Measurements from ENCODE around the gene MRPS27. TPM values are rescaled to one million over a fixed set of nuclear protein-coding genes. Genes with fewer than 3 reads are reported as not detected.

MRPS27 gene
- polyA plus RNA-seq, 1 experiment, result 98.3 TPM

DNA sequence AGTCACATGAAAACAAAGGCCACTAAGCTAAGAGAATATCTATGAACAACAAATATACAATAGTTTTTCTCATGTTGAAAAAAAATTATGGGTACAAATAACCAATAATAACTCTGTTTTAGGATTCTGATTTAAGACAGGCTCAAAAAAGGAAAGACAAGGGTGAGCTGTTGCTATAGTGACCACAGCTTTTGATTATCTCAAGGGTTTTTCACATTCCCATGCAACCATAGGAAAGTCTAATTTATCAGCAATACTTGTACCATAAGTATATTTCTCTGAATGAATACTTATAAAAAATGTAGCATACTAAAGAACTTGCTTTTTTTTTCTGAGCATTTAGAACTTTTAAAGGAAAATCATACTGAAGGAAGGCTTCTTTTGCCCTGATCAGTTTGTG, 68.0 kb downstream of the MRPS27 start:
- no peaks in the 10 kb centered on the region for H3K27me3 ChIP-seq (ENCODE audit: control insufficient read depth, insufficient read depth, low read length)
- no peak for DNase-seq (ENCODE audit: low read depth, low spot score)
- POLR2A ChIA-PET, result no interaction called here
- no peaks in the 10 kb centered on the region; the same call in 1 of the 2 replicates for H3K9me3 ChIP-seq (ENCODE audit: control insufficient read depth, insufficient read depth, low read length)
- CTCF ChIA-PET, result interaction anchor here (1.0 to 1.3 kb wide), 2 partner anchors 114 to 469 kb away, joined by 3 read pairs; no protein-coding TSS in a partner anchor
- H3K27ac ChIP-seq (ENCODE audit: low read depth, low read length), result no peak overlapping the region
- no peak for TF ChIP-seq CTCF (IDR thresholded peaks at IDR 0.05; ENCODE audit: low read depth, low read length)
- no peak overlapping the region for H3K4me3 ChIP-seq (ENCODE audit: low read depth, low read length)

- CTCF ChIA-PET, result interaction anchor here (0.8 to 1.3 kb wide), 3 partner anchors 17 to 468 kb away, joined by 3 read pairs; no protein-coding TSS in a partner anchor
- DNase-seq (ENCODE audit: low read depth, low spot score), result no peak
- H3K9me3 ChIP-seq (ENCODE audit: control insufficient read depth, insufficient read depth, low read length), result no peaks in the 10 kb centered on the region; the same call in 1 of the 2 replicates
- H3K4me3 ChIP-seq (ENCODE audit: low read depth, low read length), result no peak overlapping the region
- H3K27ac ChIP-seq (ENCODE audit: low read depth, low read length), result no peak overlapping the region
- no peak for TF ChIP-seq CTCF (IDR thresholded peaks at IDR 0.05; ENCODE audit: low read depth, low read length)
- POLR2A ChIA-PET, result no interaction called here
- no peaks in the 10 kb centered on the region for H3K27me3 ChIP-seq (ENCODE audit: control insufficient read depth, insufficient read depth, low read length)
Measured at GRCh38 chr5:72251386-72251785, 68.7 kb downstream of the MRPS27 start.

DNA sequence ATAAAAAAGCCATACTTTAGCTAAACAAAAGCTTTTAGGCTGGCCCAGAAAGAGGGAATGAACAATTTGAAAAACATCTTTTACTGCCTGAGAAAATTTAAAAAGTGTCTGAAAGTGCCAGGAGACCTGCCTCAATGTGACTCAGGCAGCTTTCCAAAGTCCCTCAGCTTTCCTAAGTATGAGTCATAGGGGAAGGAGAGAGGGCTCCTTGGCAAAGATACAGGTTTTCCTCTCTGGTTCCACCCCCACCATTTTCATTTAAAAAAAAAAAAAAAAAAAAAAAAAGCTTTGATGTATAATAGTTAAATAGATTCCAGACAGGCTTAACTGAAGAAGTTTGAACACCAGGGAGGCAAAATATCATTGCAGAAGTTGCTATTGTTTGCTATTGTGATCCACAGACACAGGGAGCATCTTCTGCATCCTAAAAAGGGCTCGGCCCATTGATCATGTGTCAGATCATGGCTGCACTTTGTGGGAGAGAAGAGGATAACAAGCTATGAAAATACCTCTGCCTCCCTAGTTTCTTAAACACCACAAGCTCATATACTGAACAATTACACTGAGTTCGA, 71.5 kb downstream of the MRPS27 start:
- POLR2A ChIA-PET, result interaction anchor here (0.6 to 0.7 kb wide), 4 partner anchors 10 to 350 kb away, joined by 3 to 6 read pairs (median 4); no protein-coding TSS in a partner anchor
- no peak overlapping the region for H3K4me3 ChIP-seq (ENCODE audit: low read depth, low read length)
- H3K27ac ChIP-seq (ENCODE audit: low read depth, low read length), result no peak overlapping the region
- no peaks in the 10 kb centered on the region; the same call in 1 of the 2 replicates for H3K9me3 ChIP-seq (ENCODE audit: control insufficient read depth, insufficient read depth, low read length)
- CTCF ChIA-PET, result interaction anchor here (1.1 to 1.3 kb wide), 3 partner anchors 21 to 60 kb away, joined by 4 to 8 read pairs (median 7); no protein-coding TSS in a partner anchor
- no peak for DNase-seq (ENCODE audit: low read depth, low spot score)
- TF ChIP-seq CTCF (IDR thresholded peaks at IDR 0.05; ENCODE audit: low read depth, low read length), result no peak
- no peaks in the 10 kb centered on the region for H3K27me3 ChIP-seq (ENCODE audit: control insufficient read depth, insufficient read depth, low read length)

GRCh38 chr5:72246954-72247442, 73.0 kb downstream of the MRPS27 start:
- TF ChIP-seq CTCF (IDR thresholded peaks at IDR 0.05; ENCODE audit: low read depth, low read length), result no peak
- H3K27me3 ChIP-seq (ENCODE audit: control insufficient read depth, insufficient read depth, low read length), result no peaks in the 10 kb centered on the region
- H3K9me3 ChIP-seq (ENCODE audit: control insufficient read depth, insufficient read depth, low read length), result no peaks in the 10 kb centered on the region; the same call in 1 of the 2 replicates
- H3K27ac ChIP-seq (ENCODE audit: low read depth, low read length), result no peak overlapping the region
- DNase-seq (ENCODE audit: low read depth, low spot score), result no peak
- ChIA-PET POLR2A (interaction anchor here (1.0 to 2.0 kb wide), 2 partner anchors 9 to 35 kb away, joined by 3 to 5 read pairs; no protein-coding TSS in a partner anchor), CTCF (interaction anchor here (1.3 kb wide), 1 partner anchor 34 kb away, joined by 4 read pairs; no protein-coding TSS in a partner anchor)
- H3K4me3 ChIP-seq (ENCODE audit: low read depth, low read length), result no peak overlapping the region

DNA sequence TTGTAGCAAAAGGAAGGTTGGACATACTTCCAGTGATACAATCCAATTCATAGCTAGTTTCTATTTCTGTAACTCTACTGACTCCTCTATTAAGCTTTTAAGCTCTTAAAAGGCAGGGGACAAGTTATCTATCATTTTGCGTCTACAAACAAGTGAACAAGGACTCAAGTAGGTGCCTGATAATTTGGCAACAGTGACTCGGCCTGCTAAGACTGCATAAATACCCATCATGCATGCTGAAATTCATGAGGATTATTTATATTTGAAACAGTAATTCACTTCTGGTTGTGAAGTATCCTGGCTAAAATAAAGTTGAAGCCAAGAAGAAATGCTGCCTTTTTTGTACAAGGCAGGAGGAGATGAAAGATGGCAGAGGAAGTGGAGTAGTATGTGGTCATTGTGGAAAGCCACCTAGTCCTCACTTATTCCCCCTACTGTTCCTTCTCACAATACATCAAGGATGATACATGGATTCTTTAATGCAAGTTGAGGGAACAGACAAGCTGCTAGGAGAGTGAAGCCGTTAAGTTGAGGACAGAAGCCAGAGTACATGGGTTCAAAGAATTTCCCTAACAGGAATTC, 74.0 kb downstream of the MRPS27 start:
- POLR2A ChIA-PET, result interaction anchor here (0.6 to 2.0 kb wide), 3 partner anchors 8 to 314 kb away, joined by 3 to 5 read pairs (median 5); no protein-coding TSS in a partner anchor

More for the DNA sequence above, 74.0 kb downstream of the MRPS27 start:
- no peaks in the 10 kb centered on the region for H3K27me3 ChIP-seq (ENCODE audit: control insufficient read depth, insufficient read depth, low read length)
- no peak for TF ChIP-seq CTCF (IDR thresholded peaks at IDR 0.05; ENCODE audit: low read depth, low read length)
- no peak overlapping the region for H3K27ac ChIP-seq (ENCODE audit: low read depth, low read length)
- DNase-seq (ENCODE audit: low read depth, low spot score), result no peak
- no peaks in the 10 kb centered on the region; the same call in 1 of the 2 replicates for H3K9me3 ChIP-seq (ENCODE audit: control insufficient read depth, insufficient read depth, low read length)
- CTCF ChIA-PET, result interaction anchor here (0.7 to 1.9 kb wide), 7 partner anchors 8 to 115 kb away, joined by 3 to 12 read pairs (median 4); no protein-coding TSS in a partner anchor
- H3K4me3 ChIP-seq (ENCODE audit: low read depth, low read length), result no peak overlapping the region

Data from AG04450 (cell line).